ENCODE data around the gene GRM3. TPM values are rescaled to one million over a fixed set of nuclear protein-coding genes. Genes with fewer than 3 reads are reported as not detected.

GRM3 gene
- total and polyA plus RNA-seq, 2 donors = 0.21 TPM; not detected in 1

DNA sequence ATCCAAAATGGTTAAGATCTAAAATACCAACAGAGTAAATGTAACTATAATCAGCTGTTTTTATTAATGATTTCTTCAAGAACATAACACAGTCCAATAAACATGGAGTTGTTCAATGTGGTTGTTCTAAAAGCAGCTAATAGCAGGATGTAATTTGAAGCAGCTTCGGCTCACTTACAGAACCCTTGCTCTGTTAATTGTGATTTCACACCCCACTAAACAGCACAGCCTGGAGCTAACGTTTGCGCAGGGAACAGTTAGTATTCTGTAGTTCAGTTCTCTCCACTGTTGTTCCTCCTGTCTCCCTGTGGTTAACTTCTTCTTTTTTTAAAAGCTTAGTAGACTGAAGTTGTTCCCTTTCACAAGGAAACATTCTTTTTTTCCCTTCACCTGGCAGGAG lies 104.0 kb downstream of the GRM3 start:
- 48% methylated on average over 3 of the region's 3 CpGs for WGBS
- H3K4me1 ChIP-seq (ENCODE audit: insufficient read depth) = no peaks in the 10 kb centered on the region
- H3K27ac ChIP-seq (ENCODE audit: low read depth) = no peak overlapping the region
- H3K36me3 ChIP-seq (ENCODE audit: insufficient read depth) = no peaks in the 10 kb centered on the region
- H3K4me3 ChIP-seq (ENCODE audit: low read depth, low read length) = no peak overlapping the region
- no peak for DNase-seq (ENCODE audit: extremely low spot score)

DNA sequence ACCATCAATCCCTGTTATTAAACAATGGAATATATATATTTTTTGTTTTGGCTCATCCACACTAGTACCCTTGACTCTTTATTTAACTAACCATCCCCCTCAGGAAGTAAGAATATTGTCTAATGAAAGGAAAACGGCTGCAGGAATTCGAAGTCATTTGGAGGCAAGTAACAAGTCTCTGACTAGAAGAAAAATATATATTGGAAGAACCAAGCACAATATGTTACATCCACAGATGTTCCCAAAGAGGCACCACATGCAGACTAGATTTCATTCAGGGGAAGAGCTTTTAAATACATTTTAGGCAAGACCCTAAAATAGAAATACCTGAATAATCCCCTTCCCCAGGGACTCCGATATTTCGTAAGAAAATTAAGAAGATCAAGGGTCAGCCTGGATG lies 104.5 kb downstream of the GRM3 start:
- no peak for DNase-seq (ENCODE audit: extremely low spot score)
- Histone ChIP-seq H3K27ac (ENCODE audit: low read depth) (no peak overlapping the region), H3K4me1 (ENCODE audit: insufficient read depth) (no peaks in the 10 kb centered on the region), H3K36me3 (ENCODE audit: insufficient read depth) (no peaks in the 10 kb centered on the region), H3K4me3 (ENCODE audit: low read depth, low read length) (no peak overlapping the region)
- 57% methylated on average over 4 of the region's 4 CpGs for WGBS

DNA sequence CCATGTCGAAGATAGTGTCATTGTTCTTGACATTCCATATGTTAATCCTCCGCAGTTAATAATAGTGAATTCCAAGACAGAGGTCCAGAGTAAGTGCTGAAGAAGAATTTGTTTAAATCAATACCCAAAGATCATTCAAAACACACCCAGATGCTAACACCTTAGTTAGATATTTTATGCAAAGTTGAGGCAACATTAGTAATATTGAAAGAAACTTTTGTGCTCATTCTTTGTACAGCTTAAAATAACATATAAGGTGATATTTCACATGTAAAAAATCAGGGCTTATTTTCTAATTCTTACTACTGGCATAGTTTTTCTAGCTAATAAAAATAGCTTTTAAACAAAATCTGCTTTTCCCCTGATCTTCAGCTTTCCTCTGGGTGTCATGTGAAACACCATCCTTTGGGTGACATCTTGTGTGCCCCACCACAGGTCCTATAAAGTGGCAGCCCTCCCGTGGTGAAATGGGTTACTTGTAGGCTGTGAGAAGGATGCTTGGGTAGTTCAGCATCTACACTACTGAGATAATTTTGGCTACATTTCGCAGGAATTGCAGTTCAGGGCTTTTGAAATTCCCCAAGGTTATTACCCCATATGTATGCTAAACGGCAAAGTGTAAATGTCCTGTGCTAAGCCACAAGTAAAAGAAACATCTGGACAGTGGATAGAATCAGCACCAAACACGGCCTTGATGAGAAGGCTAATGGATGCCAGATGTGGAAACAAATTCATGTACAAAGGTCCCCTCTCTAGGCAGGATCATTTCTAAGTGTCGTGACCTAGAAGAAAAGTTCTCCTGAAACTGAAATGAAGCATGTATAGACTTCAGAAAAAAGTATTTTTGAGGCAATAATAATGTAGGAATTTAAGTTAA lies 105.4 kb downstream of the GRM3 start:
- Histone ChIP-seq H3K27ac (ENCODE audit: low read depth) (no peak overlapping the region), H3K36me3 (ENCODE audit: insufficient read depth) (no peaks in the 10 kb centered on the region), H3K4me3 (ENCODE audit: low read depth, low read length) (no peak overlapping the region), H3K4me1 (ENCODE audit: insufficient read depth) (no peaks in the 10 kb centered on the region)
- 40% methylated on average over 7 of the region's 7 CpGs for WGBS
- no peak for DNase-seq (ENCODE audit: extremely low spot score)

DNA sequence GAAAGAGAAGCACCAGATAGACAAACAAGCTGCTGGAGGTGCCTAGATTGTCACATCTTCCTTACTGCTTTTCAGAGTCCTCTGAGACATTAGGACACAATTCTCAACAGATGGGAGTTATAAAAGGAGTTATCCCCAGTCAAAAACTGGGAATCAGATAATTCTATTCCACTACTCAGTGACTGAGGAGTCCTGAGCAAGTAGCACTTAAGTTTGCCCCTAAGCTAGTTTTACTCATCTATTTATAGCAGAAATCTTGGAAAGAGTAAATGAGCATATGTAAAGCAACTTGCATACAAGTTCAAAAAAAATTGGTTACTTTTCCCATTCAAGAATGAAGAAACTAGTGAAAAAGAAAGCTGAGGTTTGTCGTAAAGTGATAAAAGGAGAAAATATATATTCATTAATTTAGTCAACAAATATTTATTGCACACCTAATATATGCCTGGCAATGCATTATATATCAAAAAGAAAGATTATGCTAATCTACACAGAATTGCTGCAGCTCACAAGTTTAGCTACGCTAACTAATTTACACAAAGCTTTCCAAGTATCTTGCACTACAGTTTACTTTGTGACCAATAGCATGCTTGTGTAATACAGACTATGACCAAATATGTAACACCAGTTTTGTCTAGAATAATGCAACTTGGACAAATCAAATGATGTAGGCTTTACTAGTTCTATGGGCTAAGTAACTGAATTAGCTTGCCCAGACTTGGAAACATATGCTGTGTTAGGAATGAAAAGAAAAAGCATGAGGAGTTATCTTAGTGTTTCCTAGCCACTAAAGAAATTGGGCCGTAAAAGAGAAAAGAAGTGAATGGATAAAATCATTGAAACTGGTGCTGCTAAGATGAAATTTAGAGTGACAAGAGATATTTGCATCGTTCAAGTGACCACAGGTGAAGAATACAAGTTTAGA lies 106.3 kb downstream of the GRM3 start:
- Histone ChIP-seq H3K36me3 (ENCODE audit: insufficient read depth) (no peaks in the 10 kb centered on the region), H3K27ac (ENCODE audit: low read depth) (no peak overlapping the region), H3K4me1 (ENCODE audit: insufficient read depth) (no peaks in the 10 kb centered on the region), H3K4me3 (ENCODE audit: low read depth, low read length) (no peak overlapping the region)
- DNase-seq (ENCODE audit: extremely low spot score) = no peak
- 74% methylated on average over 4 of the region's 4 CpGs for WGBS

DNA sequence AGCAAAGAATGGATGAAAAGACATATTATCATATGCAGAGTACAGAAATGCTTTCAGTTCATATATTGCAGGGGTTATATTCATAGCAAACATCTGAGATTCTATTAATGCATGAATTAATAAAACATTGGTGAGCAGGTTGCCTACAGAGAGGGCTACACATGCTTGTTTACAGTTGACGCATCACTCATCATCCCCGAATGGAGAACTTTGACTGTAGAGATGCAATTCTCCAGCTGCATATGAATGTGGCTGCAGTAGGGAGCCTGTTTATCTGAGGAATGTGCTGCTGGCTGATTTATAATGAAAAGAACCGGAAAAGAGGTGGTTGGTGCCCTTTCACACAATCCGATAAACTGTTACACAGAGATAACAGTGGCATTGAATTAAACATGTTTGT lies 116.5 kb downstream of the GRM3 start:
- DNase-seq (ENCODE audit: extremely low spot score) = no peak
- WGBS = 20% methylated on average over 4 of the region's 4 CpGs

DNA sequence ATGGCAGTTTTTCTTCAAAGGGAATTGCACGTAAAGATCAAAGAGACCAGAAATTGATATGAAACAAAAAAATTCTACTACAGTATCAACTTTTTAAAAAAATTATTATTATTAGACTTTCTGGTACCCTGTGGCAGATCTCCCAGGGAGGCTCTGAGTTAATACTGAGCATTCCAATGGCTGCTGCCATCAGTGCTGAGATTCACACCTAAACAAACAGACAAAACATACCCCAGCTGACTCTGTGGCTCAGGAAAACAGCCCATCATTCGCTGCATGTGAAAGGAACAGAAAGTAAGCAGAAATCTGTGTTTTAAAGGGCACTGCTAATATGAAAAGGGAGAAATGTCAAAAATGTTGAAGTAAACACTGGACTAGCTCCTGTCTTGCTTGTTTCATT lies 118.4 kb downstream of the GRM3 start:
- no peaks in the 10 kb centered on the region for H3K36me3 ChIP-seq (ENCODE audit: insufficient read depth)
- 60% methylated on average over 2 of the region's 2 CpGs for WGBS
- H3K4me3 ChIP-seq (ENCODE audit: low read depth, low read length) = no peak overlapping the region
- no peaks in the 10 kb centered on the region for H3K4me1 ChIP-seq (ENCODE audit: insufficient read depth)
- no peak overlapping the region for H3K27ac ChIP-seq (ENCODE audit: low read depth)
- no peak for DNase-seq (ENCODE audit: extremely low spot score)

More for the DNA sequence above, 116.5 kb downstream of the GRM3 start:
- Histone ChIP-seq H3K36me3 (ENCODE audit: insufficient read depth) (no peaks in the 10 kb centered on the region), H3K4me1 (ENCODE audit: insufficient read depth) (no peaks in the 10 kb centered on the region), H3K4me3 (ENCODE audit: low read depth, low read length) (no peak overlapping the region), H3K27ac (ENCODE audit: low read depth) (no peak overlapping the region)

DNA sequence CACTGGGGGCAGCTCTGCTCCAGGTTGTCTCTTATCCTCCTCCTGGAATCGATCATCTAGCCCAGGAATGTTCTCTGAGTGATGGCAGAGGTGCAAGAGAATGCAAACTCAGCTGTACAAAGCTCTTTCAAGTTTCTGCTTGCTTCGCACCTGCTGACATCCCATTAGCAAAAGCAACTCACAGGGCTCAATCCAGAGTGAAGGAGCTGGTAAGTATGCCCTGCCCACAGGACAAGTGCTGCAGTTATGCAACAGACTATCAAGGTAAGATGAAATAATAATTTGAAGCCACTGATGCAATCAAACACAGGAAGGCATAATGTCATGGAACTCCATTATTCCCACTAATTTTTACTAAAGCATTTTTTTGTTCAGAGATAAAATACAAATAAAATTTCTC lies 122.2 kb downstream of the GRM3 start:
- Histone ChIP-seq H3K4me3 (ENCODE audit: low read depth, low read length) (no peak overlapping the region), H3K27ac (ENCODE audit: low read depth) (no peak overlapping the region), H3K36me3 (ENCODE audit: insufficient read depth) (no peaks in the 10 kb centered on the region), H3K4me1 (ENCODE audit: insufficient read depth) (no peaks in the 10 kb centered on the region)
- no peak for DNase-seq (ENCODE audit: extremely low spot score)
- 77% methylated on average over 2 of the region's 2 CpGs for WGBS

DNA sequence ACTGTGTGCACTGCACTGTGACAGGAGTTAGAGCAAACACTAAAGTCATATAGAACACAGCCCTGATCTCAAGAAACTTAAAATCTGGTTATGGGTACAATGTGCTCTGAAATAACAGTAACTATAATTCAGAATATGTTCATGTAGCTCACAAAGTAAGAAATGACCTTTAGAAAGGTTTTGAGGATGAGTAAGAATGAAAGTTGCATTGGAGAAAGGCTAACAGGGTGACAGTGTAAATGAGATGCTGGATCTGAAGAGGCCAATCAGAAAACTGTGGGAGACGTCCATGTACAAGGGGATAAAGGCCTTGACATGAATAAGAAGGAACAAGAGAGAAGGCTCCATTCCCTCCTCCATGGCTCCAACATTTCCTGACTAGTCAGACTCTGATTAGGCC lies 124.7 kb downstream of the GRM3 start:
- Histone ChIP-seq H3K36me3 (ENCODE audit: insufficient read depth) (no peaks in the 10 kb centered on the region), H3K4me3 (ENCODE audit: low read depth, low read length) (no peak overlapping the region), H3K4me1 (ENCODE audit: insufficient read depth) (no peaks in the 10 kb centered on the region), H3K27ac (ENCODE audit: low read depth) (no peak overlapping the region)
- DNase-seq (ENCODE audit: extremely low spot score) = no peak
- WGBS = 63% methylated on average over 1 of the region's 1 CpG

DNA sequence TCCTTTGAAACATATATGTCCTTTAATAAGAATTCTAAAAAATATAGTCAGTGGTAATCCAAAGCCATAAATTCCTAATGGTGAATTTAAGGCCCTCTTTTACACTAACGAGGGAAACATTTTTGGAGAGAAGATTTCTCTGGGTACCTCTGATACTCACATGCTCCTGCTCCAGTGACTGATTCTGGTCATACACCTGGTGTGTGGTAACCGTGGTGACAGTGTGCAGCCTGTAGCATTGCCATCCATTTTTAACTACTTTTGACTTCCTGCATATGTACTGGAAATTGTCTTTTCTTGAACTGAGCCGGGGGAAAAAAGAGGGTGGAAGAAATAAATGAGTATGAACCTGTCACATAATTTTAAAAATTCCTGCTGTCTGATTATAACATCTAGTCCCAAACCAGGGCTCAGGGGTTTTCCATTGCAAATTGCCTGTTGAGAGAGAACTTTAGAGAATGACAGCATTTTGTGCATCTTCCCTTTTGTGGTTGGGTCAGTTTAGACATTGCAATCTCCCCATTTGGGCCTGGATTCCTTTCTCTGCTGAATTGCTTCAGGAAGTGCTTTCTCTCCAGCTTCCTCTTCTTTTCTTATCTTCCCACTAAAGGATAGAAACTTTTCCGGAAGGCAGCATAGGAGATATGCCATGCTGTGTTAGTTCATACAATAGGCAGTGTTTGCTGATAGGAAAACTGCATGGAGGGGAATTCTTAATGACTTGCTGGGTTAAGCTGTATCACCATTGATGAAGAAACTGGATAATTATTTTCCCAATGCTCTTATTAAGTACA lies 125.5 kb downstream of the GRM3 start:
- Histone ChIP-seq H3K4me3 (ENCODE audit: low read depth, low read length) (no peak overlapping the region), H3K36me3 (ENCODE audit: insufficient read depth) (no peaks in the 10 kb centered on the region), H3K4me1 (ENCODE audit: insufficient read depth) (no peaks in the 10 kb centered on the region), H3K27ac (ENCODE audit: low read depth) (no peak overlapping the region)
- no peak for DNase-seq (ENCODE audit: extremely low spot score)
- 62% methylated on average over 4 of the region's 4 CpGs for WGBS

DNA sequence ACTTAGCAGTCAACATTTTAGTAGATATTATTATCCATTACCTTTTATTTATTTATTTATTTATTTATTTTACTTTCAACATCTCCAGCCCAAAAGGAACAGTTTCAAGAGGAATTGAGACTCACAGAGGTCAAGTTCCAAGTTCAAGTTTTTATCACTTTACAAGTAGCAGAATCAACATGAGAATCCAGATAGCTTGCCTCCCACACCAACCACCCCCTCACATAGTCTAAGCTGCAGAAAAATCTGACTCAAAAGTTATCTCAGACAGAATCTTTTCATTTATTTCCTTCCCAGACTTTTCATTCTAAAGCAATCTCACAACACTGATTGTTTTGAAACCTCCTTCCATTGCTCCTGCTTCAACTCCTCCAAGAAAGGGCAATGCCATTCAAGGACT lies 129.6 kb downstream of the GRM3 start:
- H3K4me3 ChIP-seq (ENCODE audit: low read depth, low read length) = no peak overlapping the region
- no peaks in the 10 kb centered on the region for H3K36me3 ChIP-seq (ENCODE audit: insufficient read depth)

DNA sequence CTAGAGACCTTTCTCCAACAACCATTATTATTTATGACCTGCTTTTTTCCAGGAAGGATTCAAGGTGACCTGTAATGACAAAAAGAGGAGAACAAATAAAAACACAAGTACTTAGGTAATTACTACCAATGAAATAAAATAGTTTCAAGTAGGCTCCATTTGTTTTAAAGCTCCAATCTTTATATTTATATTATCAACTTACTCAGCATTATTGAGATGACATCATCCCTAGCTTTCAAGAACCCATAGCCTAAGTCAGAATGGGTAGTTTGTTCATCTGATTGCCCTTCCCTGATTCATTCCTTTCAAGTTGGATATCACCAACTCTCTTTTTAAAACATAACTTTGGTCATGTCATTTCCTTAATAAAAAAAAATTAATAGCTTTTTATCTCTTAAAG lies 131.5 kb downstream of the GRM3 start:
- no peak overlapping the region for H3K4me3 ChIP-seq (ENCODE audit: low read depth, low read length)
- no peak overlapping the region for H3K27ac ChIP-seq (ENCODE audit: low read depth)
- no peaks in the 10 kb centered on the region for H3K4me1 ChIP-seq (ENCODE audit: insufficient read depth)
- no peak for DNase-seq (ENCODE audit: extremely low spot score)
- no peaks in the 10 kb centered on the region for H3K36me3 ChIP-seq (ENCODE audit: insufficient read depth)

More for the DNA sequence above, 129.6 kb downstream of the GRM3 start:
- DNase-seq (ENCODE audit: extremely low spot score) = no peak
- Histone ChIP-seq H3K27ac (ENCODE audit: low read depth) (no peak overlapping the region), H3K4me1 (ENCODE audit: insufficient read depth) (no peaks in the 10 kb centered on the region)

DNA sequence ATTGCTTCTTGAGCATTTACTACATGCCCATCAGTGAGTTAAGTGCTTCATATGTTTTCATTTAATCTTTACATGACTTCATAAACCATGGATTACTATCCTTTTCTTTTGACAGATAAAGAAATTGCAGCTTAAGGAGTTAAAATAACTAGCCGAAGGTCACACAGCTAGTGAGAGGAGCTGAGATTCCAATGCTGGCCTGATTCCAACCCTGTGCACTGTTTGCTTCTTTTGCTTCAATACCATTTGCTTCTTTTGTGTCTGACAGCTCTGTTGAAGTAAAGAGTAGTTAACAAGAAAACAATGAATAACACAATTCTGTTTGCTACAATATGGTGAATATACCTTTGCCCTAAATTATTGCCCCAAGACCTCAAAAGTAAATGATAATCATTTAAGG lies 132.4 kb downstream of the GRM3 start:
- no peak overlapping the region for H3K4me3 ChIP-seq (ENCODE audit: low read depth, low read length)
- H3K36me3 ChIP-seq (ENCODE audit: insufficient read depth) = no peaks in the 10 kb centered on the region
- H3K27ac ChIP-seq (ENCODE audit: low read depth) = no peak overlapping the region
- no peak for DNase-seq (ENCODE audit: extremely low spot score)
- WGBS = 27% methylated on average over 1 of the region's 1 CpG
- no peaks in the 10 kb centered on the region for H3K4me1 ChIP-seq (ENCODE audit: insufficient read depth)

DNA sequence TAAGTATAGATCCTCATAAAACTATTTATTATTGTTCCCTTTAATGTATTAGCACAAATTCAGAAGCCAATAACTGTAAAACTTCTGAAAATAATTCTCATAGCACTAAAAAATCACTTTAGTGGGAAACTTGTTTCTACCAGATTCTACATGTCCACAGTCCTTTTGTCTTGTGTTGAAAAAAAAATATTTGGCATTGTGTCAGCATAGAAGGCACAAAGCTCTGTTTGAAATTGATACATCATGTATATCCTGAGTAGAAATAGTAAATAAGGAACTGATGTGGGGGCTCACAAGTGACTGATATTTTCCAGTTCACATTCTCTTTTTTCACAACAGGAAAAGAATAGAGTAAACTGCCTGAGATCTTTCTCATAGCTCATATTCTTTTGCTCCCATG lies 134.6 kb downstream of the GRM3 start:
- no peak overlapping the region for H3K27ac ChIP-seq (ENCODE audit: low read depth)
- no peak for DNase-seq (ENCODE audit: extremely low spot score)

More for the DNA sequence above, 134.6 kb downstream of the GRM3 start:
- no peaks in the 10 kb centered on the region for H3K4me1 ChIP-seq (ENCODE audit: insufficient read depth)
- no peak overlapping the region for H3K4me3 ChIP-seq (ENCODE audit: low read depth, low read length)
- no peaks in the 10 kb centered on the region for H3K36me3 ChIP-seq (ENCODE audit: insufficient read depth)
